Fibroblast of lung (primary cell): ENCODE data around the gene INTS1.

Experiments used
- CTCF ChIP-seq, 2 donors: IDR thresholded peaks in 1 of 2; conservative IDR thresholded peaks in 1 of 2; 1 replicate in 1 of 2; 2 replicates in 1 of 2; pipeline ENCODE4 v1.5.1; 2011 to 2012; ENCODE audit warnings: low read length in 2 of 2, control low read depth in 1 of 2, inconsistent platforms in 1 of 2, low read depth in 1 of 2, mild to moderate bottlenecking in 1 of 2
- EZH2 ChIP-seq: IDR thresholded peaks from 2 replicates; pipeline ENCODE4 v1.5.1; 2012; ENCODE audit warnings: low read length, control low read depth, mild to moderate bottlenecking; ENCODE audit errors: missing control alignments

GRCh38 chr7:1474736-1475135 is 29.5 kb downstream of the INTS1 start:
- TF ChIP-seq CTCF (conservative IDR thresholded peaks at IDR 0.05 in 1 of 2, IDR thresholded peaks at IDR 0.05 in 1 of 2; ENCODE audit: low read depth in 1 of 2, low read length in 2 of 2) (no peak), EZH2 (no peak)
